Keratinocyte (primary cell): ENCODE measurements around the gene SKIDA1.

Experiments used
- EZH2 ChIP-seq: IDR thresholded peaks from one replicate; pipeline ENCODE4 v1.6.1; 2012; ENCODE audit warnings: inconsistent platforms, mild to moderate bottlenecking, low read length, moderate library complexity
- TF ChIP-seq, protein P1 (sequence below), 3 experiments: IDR thresholded peaks in 1 of 3; conservative IDR thresholded peaks in 1 of 3; optimal IDR thresholded peaks in 1 of 3; 2 replicates in 2 of 3; 3 replicates in 1 of 3; pipeline versions ENCODE3 to v1.5.1; 2011; ENCODE audit warnings: low read length in 3 of 3, mild to moderate bottlenecking in 3 of 3, moderate library complexity in 2 of 3, control low read depth in 1 of 3, inconsistent platforms in 1 of 3; ENCODE audit not compliant: insufficient read depth in 2 of 3; ENCODE audit errors: extremely low read depth in 1 of 3

DNA sequence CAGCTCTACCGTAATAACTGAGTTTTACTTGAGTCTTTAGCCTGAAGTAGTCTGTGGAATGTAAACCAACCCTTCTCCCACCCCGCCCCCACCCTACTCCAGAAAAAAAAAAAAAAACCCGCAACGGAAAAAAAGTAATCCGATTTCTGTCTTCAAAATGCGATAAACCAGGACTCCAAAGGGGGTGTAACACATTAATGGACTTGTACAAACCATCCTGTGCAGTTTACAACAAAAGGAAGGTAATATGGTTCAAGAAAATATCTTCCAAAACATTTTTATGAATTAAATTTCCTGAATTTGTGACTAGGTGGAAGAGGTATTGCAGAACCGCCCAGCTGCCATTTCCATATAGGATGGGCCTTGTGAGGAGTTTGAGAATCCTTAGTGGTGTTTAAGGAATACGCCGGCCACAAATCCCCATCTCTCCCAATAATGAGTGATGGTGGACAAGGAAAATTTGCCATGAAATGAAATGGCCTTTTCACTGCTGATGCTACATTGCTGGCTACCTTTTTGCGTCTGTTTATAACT, 10.6 kb downstream of the SKIDA1 start:
- TF ChIP-seq, protein P1, sequence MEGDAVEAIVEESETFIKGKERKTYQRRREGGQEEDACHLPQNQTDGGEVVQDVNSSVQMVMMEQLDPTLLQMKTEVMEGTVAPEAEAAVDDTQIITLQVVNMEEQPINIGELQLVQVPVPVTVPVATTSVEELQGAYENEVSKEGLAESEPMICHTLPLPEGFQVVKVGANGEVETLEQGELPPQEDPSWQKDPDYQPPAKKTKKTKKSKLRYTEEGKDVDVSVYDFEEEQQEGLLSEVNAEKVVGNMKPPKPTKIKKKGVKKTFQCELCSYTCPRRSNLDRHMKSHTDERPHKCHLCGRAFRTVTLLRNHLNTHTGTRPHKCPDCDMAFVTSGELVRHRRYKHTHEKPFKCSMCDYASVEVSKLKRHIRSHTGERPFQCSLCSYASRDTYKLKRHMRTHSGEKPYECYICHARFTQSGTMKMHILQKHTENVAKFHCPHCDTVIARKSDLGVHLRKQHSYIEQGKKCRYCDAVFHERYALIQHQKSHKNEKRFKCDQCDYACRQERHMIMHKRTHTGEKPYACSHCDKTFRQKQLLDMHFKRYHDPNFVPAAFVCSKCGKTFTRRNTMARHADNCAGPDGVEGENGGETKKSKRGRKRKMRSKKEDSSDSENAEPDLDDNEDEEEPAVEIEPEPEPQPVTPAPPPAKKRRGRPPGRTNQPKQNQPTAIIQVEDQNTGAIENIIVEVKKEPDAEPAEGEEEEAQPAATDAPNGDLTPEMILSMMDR (optimal IDR thresholded peaks at IDR 0.05 in 1 of 3, IDR thresholded peaks at IDR 0.05 in 1 of 3, conservative IDR thresholded peaks at IDR 0.05 in 1 of 3; ENCODE audit: extremely low read depth in 1 of 3, insufficient read depth in 2 of 3, low read length in 3 of 3) = no peak
- no peak for TF ChIP-seq EZH2
